Measurements from ENCODE around the gene PAPSS2.

DNA sequence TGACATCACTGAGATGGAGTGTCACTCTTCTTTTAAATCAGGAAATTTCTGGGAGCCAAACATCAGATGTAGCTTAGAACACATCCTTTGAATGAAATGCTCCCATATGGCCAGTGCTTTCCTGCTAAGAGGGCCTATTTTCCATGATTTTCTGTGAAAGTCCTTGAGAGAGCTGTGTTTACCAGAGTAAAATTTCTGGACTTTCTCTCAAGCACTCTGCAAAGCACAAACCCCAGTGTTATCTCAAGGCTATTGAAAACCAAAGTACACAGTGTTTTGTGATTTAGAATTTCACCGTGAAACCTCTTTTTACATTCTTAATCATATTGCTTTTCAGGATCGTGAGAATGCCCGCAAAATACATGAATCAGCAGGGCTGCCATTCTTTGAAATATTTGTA lies 54.0 kb downstream of the PAPSS2 start:
- TF ChIP-seq POLR2A (IDR thresholded peaks at IDR 0.05) (no peak), POLR2AphosphoS5 (IDR thresholded peaks at IDR 0.05) (no peak)
- TF ChIP-seq, protein P1, sequence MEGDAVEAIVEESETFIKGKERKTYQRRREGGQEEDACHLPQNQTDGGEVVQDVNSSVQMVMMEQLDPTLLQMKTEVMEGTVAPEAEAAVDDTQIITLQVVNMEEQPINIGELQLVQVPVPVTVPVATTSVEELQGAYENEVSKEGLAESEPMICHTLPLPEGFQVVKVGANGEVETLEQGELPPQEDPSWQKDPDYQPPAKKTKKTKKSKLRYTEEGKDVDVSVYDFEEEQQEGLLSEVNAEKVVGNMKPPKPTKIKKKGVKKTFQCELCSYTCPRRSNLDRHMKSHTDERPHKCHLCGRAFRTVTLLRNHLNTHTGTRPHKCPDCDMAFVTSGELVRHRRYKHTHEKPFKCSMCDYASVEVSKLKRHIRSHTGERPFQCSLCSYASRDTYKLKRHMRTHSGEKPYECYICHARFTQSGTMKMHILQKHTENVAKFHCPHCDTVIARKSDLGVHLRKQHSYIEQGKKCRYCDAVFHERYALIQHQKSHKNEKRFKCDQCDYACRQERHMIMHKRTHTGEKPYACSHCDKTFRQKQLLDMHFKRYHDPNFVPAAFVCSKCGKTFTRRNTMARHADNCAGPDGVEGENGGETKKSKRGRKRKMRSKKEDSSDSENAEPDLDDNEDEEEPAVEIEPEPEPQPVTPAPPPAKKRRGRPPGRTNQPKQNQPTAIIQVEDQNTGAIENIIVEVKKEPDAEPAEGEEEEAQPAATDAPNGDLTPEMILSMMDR (IDR thresholded peaks at IDR 0.05 in 8 of 11, conservative IDR thresholded peaks at IDR 0.05 in 3 of 11), result no peak

All from spleen (tissue), 7 donors.